Measurements from ENCODE around the gene H2BW2.
"Not testable (repeated sequence)": the region's sequence is repeated elsewhere in the genome, so short reads cannot be mapped to it uniquely, and the experiment has no call there.

Gene H2BW2
- total RNA-seq = 0 reads per million in 2 experiments

GRCh38 chrX:104039689-104040505 is at the start of gene H2BW2:
H2BW2 (plus strand) TSS chrX:104039956; CDS start chrX:104039995, 39 bp downstream.
- DNase-seq (ENCODE audit: low read depth) = no peak

- no peak for DNase-seq (ENCODE audit: low read depth)
Observed at GRCh38 chrX:103999234-103999633, 40.5 kb upstream of the H2BW2 start.

GRCh38 chrX:104008831-104009230 is 30.9 kb upstream of the H2BW2 start:
- no peak for DNase-seq (ENCODE audit: low read depth)

- no peak for DNase-seq (ENCODE audit: low read depth)
Observed at GRCh38 chrX:104013158-104013557, 26.6 kb upstream of the H2BW2 start.

GRCh38 chrX:104013606-104014005 is 26.1 kb upstream of the H2BW2 start, which contains the start of gene H2BW1:
H2BW1 (minus strand) TSS chrX:104013708; CDS start chrX:104013576, 132 bp downstream.
- no peak for DNase-seq (ENCODE audit: low read depth)

GRCh38 chrX:104015576-104015975 is 24.2 kb upstream of the H2BW2 start:
- DNase-seq (ENCODE audit: low read depth) = not testable (repeated sequence)

GRCh38 chrX:104018126-104018525 is 21.6 kb upstream of the H2BW2 start:
- DNase-seq (ENCODE audit: low read depth) = no peak

- no peak for DNase-seq (ENCODE audit: low read depth)
Observed at GRCh38 chrX:104041003-104041402, 1.2 kb downstream of the H2BW2 start.

- no peak for DNase-seq (ENCODE audit: low read depth)
Observed at GRCh38 chrX:104045642-104046041, 5.9 kb downstream of the H2BW2 start.

- DNase-seq (ENCODE audit: low read depth) = no peak
Observed at GRCh38 chrX:104047171-104047570, 7.4 kb downstream of the H2BW2 start.

- DNase-seq (ENCODE audit: low read depth) = not testable (repeated sequence)
Observed at GRCh38 chrX:104054956-104055355, 15.2 kb downstream of the H2BW2 start.

GRCh38 chrX:104062636-104063035 is 22.9 kb downstream of the H2BW2 start:
- not testable (repeated sequence) for DNase-seq (ENCODE audit: low read depth)

GRCh38 chrX:104075778-104076445 is 36.2 kb downstream of the H2BW2 start, which contains the start of gene TMSB15C:
TMSB15C (minus strand) TSS chrX:104076236.
- DNase-seq (ENCODE audit: low read depth) = not testable (repeated sequence)

GRCh38 chrX:104077854-104078253 is 38.1 kb downstream of the H2BW2 start:
- DNase-seq (ENCODE audit: low read depth) = not testable (repeated sequence)

- no peak for DNase-seq (ENCODE audit: low read depth)
Observed at GRCh38 chrX:104084063-104084462, 44.3 kb downstream of the H2BW2 start.

GRCh38 chrX:104084534-104085277 is 45.0 kb downstream of the H2BW2 start:
- no peak for DNase-seq (ENCODE audit: low read depth)

GRCh38 chrX:104085477-104085876 is 45.7 kb downstream of the H2BW2 start:
- DNase-seq (ENCODE audit: low read depth) = no peak

- DNase-seq (ENCODE audit: low read depth) = no peak
Observed at GRCh38 chrX:104085919-104086318, 46.2 kb downstream of the H2BW2 start.
